Transverse colon (tissue), 4 donors: Measurements from ENCODE around the gene XYLT2.

ENCODE experiments used
- POLR2AphosphoS5 ChIP-seq, 3 donors: sonication (generic); formaldehyde crosslinking; IDR thresholded peaks; one replicate each; pipeline ENCODE4 v1.6.1; 2016; ENCODE audit warnings: antibody characterized with exemption in 3 of 3
- TF ChIP-seq, protein P1 (sequence below), 5 experiments: fragments of 200-600 bp in 3 of 5; fragments of 450-650 bp in 2 of 5; sonication (generic) in 3 of 5; IDR thresholded peaks; 1 replicate in 2 of 5; 2 replicates in 3 of 5; pipeline ENCODE4 v1.5.1; 2016 to 2017; ENCODE audit warnings: antibody characterized with exemption in 5 of 5, inconsistent platforms in 3 of 5, mild to moderate bottlenecking in 2 of 5, moderate library complexity in 1 of 5

DNA sequence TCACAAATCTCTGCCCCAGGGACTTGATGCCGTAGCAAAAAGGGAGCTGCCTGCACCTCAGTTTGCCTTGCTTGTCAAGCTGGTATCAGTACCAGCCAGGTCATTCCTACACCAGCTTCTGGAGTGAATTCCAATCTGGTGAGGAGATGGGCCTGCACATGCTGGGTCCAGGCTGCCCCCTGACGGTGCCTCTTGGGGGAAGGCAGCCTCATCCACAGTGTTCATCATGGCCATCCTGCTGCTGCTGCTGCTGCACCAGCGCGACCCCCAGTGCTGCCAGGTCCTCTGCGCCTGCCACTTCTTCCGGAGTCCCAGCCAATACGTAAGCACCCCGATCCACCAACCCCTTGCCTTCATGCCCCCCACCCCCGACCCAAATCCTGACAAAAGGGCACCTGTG lies 18.8 kb downstream of the XYLT2 start:
- TF ChIP-seq, protein P1, sequence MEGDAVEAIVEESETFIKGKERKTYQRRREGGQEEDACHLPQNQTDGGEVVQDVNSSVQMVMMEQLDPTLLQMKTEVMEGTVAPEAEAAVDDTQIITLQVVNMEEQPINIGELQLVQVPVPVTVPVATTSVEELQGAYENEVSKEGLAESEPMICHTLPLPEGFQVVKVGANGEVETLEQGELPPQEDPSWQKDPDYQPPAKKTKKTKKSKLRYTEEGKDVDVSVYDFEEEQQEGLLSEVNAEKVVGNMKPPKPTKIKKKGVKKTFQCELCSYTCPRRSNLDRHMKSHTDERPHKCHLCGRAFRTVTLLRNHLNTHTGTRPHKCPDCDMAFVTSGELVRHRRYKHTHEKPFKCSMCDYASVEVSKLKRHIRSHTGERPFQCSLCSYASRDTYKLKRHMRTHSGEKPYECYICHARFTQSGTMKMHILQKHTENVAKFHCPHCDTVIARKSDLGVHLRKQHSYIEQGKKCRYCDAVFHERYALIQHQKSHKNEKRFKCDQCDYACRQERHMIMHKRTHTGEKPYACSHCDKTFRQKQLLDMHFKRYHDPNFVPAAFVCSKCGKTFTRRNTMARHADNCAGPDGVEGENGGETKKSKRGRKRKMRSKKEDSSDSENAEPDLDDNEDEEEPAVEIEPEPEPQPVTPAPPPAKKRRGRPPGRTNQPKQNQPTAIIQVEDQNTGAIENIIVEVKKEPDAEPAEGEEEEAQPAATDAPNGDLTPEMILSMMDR (IDR thresholded peaks at IDR 0.05) = no peak
- TF ChIP-seq POLR2AphosphoS5 (IDR thresholded peaks at IDR 0.05) = no peak
